GM08714 (cell line): ENCODE results near the gene PDXK.
"Not testable (repeated sequence)": the region's sequence is repeated elsewhere in the genome, so short reads cannot be mapped to it uniquely, and the experiment has no call there.

Experiments used
- H3K4me3 ChIP-seq: fragments of 200-500 bp; sonication (Bioruptor generic); 2 replicates; pipeline ENCODE4 v1.5.1; 2014; ENCODE audit warnings: mild to moderate bottlenecking, low read length, inconsistent platforms
- ZNF274 ChIP-seq: IDR thresholded peaks from 2 replicates; pipeline ENCODE4 v1.6.1; 2012; ENCODE audit warnings: mild to moderate bottlenecking, low read depth, low read length

The PDXK gene

DNA sequence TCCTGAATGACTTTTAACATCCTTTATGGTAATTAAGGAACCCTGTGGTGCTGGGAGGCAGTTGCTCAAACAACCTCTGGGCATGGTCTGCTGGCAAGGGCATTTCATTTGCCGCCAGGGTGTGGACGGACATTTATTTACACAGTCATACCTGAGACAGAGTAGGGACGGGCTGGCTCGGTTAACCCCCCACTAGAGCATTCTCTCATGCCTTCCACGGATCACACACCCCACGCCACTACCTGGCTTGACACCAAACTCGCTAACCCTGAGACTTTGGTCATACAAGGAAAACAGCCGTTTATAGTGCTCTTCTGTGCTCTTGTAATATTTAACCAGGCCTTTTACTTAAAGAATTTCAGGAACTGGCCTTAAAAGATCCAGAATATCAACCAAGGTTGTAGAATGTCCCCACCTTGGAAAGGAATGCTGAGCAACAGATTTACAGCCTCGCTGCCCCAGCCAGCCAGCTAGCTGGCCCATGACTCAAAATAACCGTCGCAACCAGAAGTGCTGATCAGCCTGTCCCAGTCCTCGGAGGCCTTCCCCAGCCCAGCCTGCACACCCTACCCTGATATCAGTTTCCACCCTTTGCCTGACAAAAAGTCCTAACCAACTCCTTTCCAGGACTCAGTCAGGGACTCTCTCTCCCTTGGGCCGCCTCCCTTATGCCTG is 6.5 kb upstream of the PDXK start:
- H3K4me3 ChIP-seq = no peak overlapping the region
- no peak for TF ChIP-seq ZNF274

DNA sequence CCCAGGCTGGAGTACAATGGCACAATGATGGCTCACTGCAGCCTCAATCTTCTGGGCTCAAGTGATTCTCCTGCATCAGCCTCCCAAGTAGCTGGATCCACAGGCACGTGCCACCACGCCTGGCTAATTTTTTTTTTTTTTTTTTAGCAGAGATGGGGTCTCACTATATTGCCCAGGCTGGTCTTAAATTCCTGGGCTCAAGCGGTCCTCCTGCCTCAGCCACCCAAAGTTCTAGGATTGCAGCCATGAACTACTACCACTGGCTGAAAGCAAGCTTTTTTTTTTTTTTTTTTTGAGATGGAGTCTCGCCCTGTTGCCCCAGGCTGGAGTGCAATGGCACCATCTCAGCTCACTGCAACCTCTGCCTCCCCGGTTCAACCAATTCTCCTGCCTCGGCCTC is 5.8 kb upstream of the PDXK start:
- not testable (repeated sequence) for H3K4me3 ChIP-seq

DNA sequence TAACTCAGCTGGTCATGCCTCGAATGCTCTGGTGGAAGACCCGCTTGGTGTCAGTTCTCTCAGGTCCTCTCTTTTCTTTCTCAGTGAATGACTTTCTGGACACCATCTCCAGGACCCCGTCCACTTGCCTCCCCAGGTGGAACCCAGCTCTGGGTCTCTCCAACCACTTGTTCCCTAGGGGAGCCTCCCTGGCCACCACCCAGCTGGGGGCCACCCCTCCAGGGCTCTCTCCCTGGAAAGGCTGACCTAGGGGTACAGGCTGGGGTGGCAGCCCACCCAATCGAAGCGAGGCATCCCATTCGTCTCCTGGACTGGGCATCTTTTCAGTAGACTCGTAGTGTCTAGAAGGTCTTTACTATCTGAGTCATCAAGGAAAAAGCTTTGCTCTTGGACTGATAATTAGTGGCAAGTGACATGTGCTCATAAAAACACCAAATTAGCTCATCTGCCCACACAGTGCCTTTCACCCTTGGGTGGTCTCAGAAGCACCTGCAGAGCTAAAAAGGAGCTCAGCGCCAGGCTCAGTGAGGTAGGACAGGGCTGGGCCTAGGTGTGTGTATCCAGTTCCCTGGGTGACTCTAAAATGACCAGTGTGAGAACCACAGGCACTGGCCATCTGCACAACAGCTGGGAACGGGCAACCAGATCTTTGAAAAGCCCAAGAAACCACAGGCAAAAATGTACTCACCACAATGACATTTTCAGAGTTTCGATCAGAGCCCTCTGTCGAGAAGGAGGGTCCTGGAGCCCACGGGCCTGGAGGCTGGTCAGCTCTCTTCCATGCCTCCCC is 2.4 kb upstream of the PDXK start:
- H3K4me3 ChIP-seq = no peak overlapping the region
- no peak for TF ChIP-seq ZNF274

DNA sequence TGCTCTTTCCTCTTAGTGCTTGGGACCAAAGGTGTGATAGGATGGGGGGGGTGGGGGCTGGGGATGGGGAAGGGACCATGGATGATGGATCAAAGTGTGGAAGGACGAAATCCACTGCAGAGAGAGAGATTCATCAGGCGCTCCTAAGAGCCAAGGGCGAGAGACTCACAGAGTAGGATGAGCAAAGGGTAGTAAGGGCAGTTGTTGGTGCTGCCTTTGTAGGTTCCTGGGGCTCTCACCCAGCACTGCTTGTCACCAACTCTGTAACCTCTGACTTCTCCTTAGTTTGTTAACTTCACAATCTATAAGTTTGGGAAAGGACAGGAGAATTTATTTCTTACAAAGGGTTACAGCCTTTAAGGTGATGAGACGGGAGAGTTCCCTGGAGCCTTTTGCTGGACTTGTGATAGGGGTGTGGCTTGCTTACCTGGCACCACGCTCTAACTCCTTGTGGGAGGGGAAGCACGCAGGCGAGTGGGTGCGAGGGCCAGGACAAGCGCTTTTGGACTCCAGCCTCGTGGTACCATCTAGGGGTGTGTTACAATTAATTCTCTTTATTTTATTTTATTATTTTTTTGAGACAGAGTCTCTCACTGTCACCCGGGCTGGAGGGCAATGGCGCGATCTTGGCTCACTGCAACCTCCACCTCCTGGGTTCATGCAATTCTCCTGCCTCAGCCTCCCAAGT is 1.6 kb upstream of the PDXK start:
- TF ChIP-seq ZNF274 = no peak

DNA sequence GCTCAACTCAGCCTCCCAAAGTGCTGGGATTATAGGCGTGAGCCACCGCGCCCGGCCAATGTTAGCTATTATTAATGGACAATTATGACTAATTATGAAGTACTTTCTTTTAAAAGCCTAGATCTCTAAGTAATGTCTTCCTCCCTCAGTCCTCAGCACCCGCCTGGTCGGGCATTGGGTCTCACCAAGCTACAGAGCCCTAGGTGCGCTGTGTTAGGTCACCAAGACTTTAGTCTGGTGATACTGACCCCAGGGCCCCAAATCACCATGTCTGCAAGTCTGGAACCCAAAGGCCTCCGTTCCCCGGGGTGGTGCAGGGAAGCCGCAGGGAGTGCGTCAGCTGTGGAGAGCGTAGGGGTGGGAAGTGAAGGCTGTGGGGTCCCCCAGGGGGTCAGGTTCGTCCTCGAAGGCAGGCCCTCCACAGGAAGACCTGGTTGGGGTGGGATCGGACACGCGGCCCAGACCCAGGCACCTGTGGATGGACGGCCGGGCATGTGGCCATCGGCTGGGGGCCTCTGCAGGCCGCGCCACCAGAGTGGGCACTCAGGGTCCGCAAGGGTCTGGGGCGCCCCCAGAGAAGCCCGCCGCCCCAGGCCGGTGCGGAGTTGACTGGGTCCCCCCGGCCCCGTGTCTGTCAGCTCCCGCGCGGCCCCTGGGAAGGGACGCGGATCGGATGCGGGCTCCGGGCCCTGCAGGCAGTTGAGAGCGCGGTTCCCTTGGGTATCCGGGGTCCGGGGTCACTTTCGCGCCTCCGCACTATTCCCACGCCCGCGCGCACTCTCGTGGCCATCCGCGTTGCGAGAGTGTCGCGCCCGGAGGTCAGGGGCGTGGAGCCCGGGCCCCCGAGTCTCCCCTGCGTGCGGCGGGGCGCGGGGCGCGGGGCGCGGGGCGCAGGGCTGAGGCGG is 710 bp upstream of the PDXK start:
- no peak for TF ChIP-seq ZNF274
- peak overlapping the region; percentile 53; the same call in 1 of the 2 replicates for H3K4me3 ChIP-seq

More for the DNA sequence above, 1.6 kb upstream of the PDXK start:
- H3K4me3 ChIP-seq = no peak overlapping the region

DNA sequence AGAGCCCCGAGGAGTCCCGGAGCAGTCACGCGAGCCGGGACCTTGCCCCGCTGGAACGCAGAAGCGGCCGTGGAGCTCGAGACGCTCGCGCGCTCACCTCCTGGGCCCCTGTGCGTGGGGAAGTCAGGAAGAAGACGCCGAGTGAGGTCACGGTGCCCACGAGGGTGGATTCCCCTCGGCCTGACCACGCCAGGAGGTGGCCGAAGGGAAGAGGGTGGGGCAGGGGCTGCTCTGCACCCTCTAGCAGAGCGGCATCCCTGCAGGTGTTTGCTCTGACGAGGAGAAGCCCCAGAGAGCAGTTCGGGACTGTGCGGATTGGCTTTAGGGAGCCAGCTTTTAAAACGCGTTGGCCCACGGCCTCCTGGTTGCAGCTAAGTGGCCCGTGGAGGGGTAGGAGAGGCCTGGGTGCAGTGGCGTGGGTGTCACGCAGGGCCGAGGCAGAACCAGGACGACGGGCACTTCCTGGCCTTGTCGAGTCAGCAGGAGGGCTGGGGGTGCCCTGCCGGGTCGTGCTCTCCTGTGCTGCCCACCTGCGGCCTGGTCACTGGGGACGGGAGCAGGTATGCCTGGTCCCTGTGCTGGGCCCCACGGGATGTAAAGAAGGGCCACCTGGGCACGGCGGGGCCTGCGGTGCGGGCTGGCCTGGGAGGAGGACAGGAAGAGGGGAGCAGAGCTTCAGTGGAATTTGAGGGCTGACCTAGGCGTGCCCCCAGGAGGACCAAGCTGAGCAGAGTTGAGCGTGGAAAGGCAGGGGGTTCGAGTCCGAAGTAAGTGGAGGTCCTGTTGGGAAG is 1.0 kb downstream of the PDXK start:
- TF ChIP-seq ZNF274 = no peak
- peak overlapping the region; percentile 92 for H3K4me3 ChIP-seq

DNA sequence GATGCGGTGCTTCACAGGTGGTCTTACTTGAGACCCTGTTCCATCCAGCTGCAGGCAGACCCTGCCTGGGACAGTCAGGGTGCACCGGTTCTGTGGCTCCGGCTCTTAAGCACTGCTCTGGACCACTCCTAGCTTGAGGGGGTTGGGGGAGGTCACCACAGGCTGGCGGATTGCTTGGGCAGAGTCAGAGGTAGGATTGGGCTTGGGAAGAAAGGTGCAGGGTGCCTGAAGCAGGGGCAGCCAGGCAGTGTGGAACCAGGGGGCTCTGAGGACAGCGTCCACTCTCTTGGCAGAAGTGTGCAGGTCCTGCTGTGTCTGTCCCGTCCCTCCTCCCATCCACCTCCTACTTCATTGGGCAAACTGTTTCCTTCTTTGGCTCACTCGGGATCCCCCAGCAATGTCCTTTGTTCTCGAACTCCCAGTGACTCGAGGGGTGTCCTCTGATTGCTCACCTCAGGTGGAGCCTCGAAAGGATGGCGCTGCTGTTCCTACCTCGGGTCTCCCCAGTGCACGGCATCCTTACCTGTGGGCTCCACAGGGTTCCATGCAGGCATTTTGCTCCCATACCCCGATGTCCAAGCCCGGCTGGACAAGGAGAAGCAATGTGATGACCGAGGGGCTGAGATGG is 1.7 kb downstream of the PDXK start:
- TF ChIP-seq ZNF274 = no peak
- H3K4me3 ChIP-seq = peak overlapping the region; percentile 92; the same call in 1 of the 2 replicates

DNA sequence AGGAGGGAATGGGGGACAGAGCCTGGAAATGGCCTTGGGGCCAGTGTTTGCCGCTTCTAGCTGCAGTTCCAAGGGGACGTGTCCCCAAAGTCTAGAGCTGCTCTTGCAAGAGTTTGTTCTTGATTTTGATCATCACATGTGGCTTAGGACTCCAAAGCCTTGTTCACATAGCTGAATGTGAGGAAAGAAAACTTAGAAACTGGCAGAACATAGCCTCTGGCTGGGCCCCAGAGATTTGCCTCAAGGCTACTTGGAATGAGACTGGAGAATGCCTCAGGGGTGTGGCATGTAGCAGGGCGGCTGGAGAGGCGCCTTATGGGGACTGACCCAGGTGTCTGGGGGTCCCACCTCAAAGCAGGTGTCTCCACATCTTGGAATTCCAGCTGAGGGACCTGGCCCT is 2.3 kb downstream of the PDXK start:
- no peak for TF ChIP-seq ZNF274
- H3K4me3 ChIP-seq = no peak overlapping the region

DNA sequence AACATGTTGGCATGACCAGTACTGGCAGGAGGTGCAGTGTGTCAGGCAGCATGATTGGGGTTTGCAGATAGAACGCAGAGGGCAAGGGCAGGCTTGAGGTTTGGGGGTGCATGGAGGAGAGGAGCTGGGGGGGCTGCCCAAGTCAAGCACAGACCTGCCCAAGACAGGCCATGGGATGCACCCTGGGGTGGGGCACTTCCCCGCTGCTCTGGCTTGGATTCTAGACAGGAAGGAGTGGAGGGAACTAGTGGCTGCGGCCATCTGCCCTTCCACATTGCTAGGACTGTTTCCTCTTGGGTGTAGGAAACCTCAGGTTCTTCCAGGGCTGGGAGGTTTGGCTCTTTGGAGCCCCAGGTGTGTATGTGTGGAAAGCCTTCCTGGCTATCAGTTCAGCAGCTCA is 3.0 kb downstream of the PDXK start:
- H3K4me3 ChIP-seq = no peak overlapping the region
- TF ChIP-seq ZNF274 = no peak

DNA sequence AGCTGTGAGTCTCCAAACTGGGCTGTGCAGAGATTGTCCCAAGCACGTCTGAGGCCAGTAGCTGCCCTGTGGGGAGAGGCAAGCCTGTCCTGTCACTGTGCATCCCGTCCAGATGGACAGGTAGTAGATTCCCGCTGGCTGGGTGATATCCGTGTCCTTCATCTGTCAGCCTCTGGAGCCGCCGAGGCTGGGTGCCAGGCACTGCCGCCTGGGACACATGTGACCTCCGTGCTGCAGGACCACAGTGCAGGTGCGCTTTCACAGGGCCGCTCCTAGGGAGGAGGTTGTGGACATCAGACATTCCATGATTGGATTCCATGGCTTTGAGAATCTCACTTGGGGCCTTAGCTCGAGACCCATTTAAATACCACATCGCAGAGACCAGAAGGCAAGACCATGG is 4.7 kb downstream of the PDXK start:
- TF ChIP-seq ZNF274 = no peak
- no peak overlapping the region for H3K4me3 ChIP-seq

DNA sequence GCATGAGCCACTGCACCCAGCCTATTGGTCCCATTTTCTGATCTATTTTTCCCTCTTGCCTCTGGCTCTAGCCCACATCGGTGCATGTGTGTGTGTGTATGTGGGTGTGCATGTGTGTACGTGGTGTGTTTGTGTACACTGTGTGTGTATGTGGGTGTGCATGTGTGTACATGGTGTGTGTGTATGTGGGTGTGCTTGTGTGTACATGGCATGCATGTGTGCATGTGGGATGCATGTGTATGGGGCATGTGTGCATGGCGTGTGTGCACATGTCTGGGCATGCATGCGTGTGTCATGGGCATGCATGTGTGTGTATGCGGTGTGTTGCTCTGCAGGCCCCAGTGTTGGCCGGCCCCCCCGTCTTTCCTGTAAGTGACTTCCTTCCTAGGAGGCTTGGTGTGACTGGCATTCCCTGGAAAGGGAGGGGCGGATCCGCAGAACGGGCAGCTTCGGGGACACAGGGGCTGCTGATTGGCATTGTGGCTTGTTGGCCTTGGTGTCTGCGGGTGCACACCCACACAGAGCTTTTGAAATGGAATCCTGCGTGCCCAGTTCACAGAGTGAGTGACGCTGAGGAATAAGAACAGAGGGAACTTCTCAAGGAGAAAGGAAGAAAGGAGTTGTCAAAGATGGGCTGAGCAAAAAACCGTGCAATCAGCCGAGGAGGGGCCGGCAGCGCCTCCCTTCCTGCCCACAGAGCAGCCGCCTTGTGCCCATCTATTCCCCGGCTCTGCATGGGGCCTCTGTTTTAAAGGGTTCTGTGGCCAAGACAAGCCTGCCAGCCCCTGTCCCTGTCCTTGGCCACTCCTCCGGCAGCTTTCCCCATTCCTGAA is 8.0 kb downstream of the PDXK start:
- H3K4me3 ChIP-seq = no peak overlapping the region
- TF ChIP-seq ZNF274 = no peak
